Prostate gland (tissue), 2 donors: ENCODE measurements around the gene PIM3. TPM values are rescaled to one million over a fixed set of nuclear protein-coding genes. Genes with fewer than 3 reads are reported as not detected.
A peak's percentile ranks its signal among the peaks of the same experiment; 100 is the strongest.

Experiments used
- DNase-seq: peaks from one replicate; pipeline ENCODE4 v3.0.0-alpha.2; 2019; ENCODE audit warnings: low spot score
- H3K27ac ChIP-seq, 2 donors: fragments of 200-600 bp; sonication (generic); 2 replicates each; pipeline ENCODE4 v1.5.1; 2017 to 2019
- H3K27me3 ChIP-seq: fragments of 200-600 bp; sonication (generic); replicated peaks from 2 replicates; pipeline ENCODE4 v1.5.1; 2019; ENCODE audit not compliant: insufficient read depth
- H3K36me3 ChIP-seq, 2 donors: fragments of 200-600 bp; sonication (generic); 1 replicate in 1 of 2; 2 replicates in 1 of 2; pipeline versions ENCODE4 v1.5.1 to v1.8.1; 2017 to 2019
- H3K4me1 ChIP-seq: fragments of 200-600 bp; sonication (generic); replicated peaks from 2 replicates; pipeline ENCODE4 v1.5.1; 2019
- H3K4me3 ChIP-seq, 2 donors: fragments of 200-600 bp; sonication (generic); 2 replicates each; pipeline ENCODE4 v1.5.1; 2017 to 2019
- H3K9me3 ChIP-seq: fragments of 200-600 bp; sonication (generic); 2 replicates; pipeline ENCODE4 v1.5.1; 2017
- POLR2A ChIP-seq: fragments of 450-650 bp; IDR thresholded peaks from one replicate; pipeline ENCODE4 v1.6.1; 2016; ENCODE audit warnings: antibody characterized with exemption, mild to moderate bottlenecking
- POLR2AphosphoS5 ChIP-seq: sonication (generic); formaldehyde crosslinking; IDR thresholded peaks from one replicate; pipeline ENCODE4 v1.6.1; 2017; ENCODE audit warnings: antibody characterized with exemption
- WGBS: methylation state at CpG from one replicate; pipeline ENCODE4 v1.1.5; 2018; 5-methylcytosine and 5-hydroxymethylcytosine counted together
- intact Hi-C: fragments of 100-400 bp; cut with DNase I; formaldehyde crosslinking; loops from one replicate; pipeline ENCODE4 v1.14.2; 2022
- total RNA-seq, 2 donors: library from RNA; depleted of rRNA; stranded (reverse); fragments of >200 nt; gene quantifications; one replicate each; pipeline ENCODE4 v1.1.0, GENCODE V29; 2016
- TF ChIP-seq, protein P1 (sequence below), 4 experiments: fragments of 200-600 bp in 2 of 4; fragments of 450-650 bp in 2 of 4; sonication (generic) in 2 of 4; IDR thresholded peaks; 1 replicate in 3 of 4; 2 replicates in 1 of 4; pipeline ENCODE4 v1.5.1; 2016 to 2019; ENCODE audit warnings: antibody characterized with exemption in 4 of 4, mild to moderate bottlenecking in 2 of 4, moderate library complexity in 2 of 4

The PIM3 gene
- total RNA-seq, 2 donors from 2014 or later, result 126 to 183 TPM

DNA sequence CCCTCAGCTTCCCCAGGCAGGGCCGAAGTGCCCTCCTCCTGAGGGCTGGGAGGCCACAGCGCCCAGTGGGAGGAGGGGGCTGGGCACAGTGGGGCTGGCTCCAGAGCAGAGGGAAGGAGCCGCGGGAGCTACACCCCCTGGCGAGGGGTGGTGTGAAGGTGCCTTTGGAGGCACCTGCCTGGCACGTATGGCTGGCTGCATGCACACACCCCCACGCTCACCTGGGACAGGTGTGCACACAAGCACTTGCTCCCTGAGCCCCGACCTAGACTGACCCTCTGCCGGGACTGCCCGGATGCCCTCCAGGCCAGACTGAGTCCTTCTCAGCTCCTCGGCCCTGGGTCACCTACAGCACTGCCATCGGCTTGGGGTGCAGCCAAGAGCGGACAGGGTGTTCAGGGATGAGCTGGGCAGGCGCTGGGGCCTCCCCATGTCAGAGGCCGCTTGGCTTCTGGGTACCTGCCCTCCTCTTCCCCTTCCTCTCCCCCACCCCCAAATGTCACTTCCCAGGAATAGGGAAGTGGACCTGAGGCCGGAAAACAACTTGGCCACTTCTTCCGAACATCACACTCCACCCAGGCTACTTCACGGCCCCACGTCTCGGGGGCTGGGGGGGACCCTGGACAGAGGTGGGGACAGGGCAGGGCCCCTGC lies 7.4 kb upstream of the PIM3 start:
- intact Hi-C loops, result no loop called here
- H3K27ac ChIP-seq, result peak overlapping the region; percentile 95 to 96
- no peak for DNase-seq
- 76% methylated on average over 20 of the region's 20 CpGs for WGBS
- peak; percentile 7 for TF ChIP-seq POLR2AphosphoS5
- TF ChIP-seq, protein P1, sequence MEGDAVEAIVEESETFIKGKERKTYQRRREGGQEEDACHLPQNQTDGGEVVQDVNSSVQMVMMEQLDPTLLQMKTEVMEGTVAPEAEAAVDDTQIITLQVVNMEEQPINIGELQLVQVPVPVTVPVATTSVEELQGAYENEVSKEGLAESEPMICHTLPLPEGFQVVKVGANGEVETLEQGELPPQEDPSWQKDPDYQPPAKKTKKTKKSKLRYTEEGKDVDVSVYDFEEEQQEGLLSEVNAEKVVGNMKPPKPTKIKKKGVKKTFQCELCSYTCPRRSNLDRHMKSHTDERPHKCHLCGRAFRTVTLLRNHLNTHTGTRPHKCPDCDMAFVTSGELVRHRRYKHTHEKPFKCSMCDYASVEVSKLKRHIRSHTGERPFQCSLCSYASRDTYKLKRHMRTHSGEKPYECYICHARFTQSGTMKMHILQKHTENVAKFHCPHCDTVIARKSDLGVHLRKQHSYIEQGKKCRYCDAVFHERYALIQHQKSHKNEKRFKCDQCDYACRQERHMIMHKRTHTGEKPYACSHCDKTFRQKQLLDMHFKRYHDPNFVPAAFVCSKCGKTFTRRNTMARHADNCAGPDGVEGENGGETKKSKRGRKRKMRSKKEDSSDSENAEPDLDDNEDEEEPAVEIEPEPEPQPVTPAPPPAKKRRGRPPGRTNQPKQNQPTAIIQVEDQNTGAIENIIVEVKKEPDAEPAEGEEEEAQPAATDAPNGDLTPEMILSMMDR (IDR thresholded peaks at IDR 0.05), result no peak
- H3K4me1 ChIP-seq, result peaks cover 55% of the 10 kb centered on the region
- no peaks in the 10 kb centered on the region for H3K27me3 ChIP-seq
- no peak overlapping the region for H3K4me3 ChIP-seq
- H3K36me3 ChIP-seq, result no peaks in the 10 kb centered on the region
- H3K9me3 ChIP-seq, result no peaks in the 10 kb centered on the region

DNA sequence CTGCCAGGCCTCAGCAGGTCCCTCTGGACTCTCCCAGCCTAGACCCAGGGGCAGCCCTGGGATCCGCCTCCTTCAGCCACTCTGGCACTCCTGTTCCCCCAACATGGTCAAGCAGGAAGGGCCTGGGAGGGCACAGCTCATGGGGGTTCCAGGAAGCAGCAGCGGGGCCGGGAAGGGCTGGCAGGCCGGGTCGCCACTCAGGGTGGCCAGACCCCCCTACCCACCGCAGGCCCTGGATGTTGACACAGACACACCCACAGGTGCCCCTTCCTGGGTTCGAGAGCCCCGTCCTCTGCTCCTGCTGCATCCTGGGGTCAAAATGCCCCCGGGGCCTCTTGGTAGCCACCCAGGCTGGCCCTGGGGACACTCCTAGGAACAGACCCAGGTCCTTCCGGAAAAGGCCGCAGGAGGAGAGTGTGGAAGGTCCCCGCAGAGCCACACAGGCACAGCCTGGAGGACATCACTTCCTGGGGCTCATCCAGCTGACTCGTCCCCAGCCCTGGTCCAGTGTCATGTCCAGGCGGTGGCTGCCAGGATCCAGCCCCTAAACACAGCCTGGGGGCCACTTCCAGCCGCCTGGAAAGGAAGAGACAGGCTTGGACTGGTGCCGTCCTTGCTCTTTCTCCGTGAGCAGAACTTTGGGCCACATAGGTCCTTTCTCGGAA lies 6.8 kb upstream of the PIM3 start:
- WGBS, result 73% methylated on average over 17 of the region's 18 CpGs
- Histone ChIP-seq H3K27me3 (no peaks in the 10 kb centered on the region), H3K4me3 (no peak overlapping the region), H3K36me3 (no peaks in the 10 kb centered on the region), H3K27ac (peak overlapping the region; percentile 95 to 96), H3K9me3 (no peaks in the 10 kb centered on the region), H3K4me1 (peaks cover 55% of the 10 kb centered on the region)
- intact Hi-C loops, result no loop called here
- no peak for DNase-seq
- TF ChIP-seq POLR2AphosphoS5 (no peak), POLR2A (no peak)
- TF ChIP-seq, protein P1 (IDR thresholded peaks at IDR 0.05), result no peak

DNA sequence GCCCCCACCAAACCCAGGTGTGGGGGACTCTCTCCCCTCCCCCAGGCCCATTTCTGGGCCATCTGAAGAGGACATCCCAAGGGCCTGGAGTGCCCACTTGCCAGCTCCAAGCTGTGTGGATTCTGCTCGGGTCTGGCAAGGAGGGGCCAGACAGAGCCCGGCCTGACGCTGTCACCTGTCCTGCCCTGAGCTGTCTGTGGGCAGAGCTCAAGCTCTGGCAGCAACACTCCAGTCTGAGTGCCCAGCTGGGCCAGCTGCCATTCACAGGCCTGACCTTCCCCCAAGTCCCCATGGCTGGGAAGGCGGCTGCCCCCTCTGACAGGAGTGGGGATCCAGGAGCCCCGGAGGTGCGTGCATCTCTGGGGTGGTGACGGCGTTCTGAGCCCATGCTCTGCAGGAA lies 6.2 kb upstream of the PIM3 start:
- Histone ChIP-seq H3K4me1 (peaks cover 56% of the 10 kb centered on the region), H3K9me3 (no peaks in the 10 kb centered on the region), H3K27me3 (no peaks in the 10 kb centered on the region), H3K36me3 (no peaks in the 10 kb centered on the region), H3K27ac (peak overlapping the region; percentile 95 to 96), H3K4me3 (no peak overlapping the region)
- WGBS, result 83% methylated on average over 5 of the region's 8 CpGs
- intact Hi-C loops, result no loop called here
- no peak for DNase-seq
- TF ChIP-seq, protein P1 (IDR thresholded peaks at IDR 0.05), result no peak
- TF ChIP-seq POLR2A, result peak; percentile 43
- TF ChIP-seq POLR2AphosphoS5, result peak; percentile 57

DNA sequence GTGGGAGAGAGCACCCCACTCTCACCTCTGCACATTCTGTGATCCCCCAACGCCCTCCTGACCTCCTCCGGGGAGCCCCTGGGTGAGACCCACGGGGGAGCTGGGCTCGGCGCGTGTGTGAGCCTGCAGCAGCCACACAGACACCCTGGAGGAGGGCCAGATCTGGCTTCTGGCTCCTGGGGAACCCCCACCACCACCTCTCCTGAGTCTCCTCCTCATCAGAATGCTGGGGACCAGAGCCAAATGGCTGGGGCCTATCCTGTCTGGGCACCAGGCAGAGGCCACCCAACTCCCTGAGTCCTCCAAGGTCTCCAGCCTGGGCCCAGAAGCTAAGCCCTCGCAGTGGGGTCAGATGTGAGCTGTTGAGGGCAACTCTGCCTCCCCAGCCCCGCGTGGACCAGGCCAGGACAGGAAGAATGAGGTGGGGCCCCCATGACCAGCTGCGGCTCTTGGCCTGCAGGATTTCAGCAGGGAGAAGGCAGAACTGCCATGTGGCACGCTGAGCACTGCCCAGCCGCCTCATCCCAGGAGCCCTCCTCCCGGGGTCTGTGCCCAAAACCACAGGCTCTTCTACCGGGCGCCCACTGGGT lies 5.5 kb upstream of the PIM3 start:
- H3K27me3 ChIP-seq, result no peaks in the 10 kb centered on the region
- H3K4me3 ChIP-seq, result no peak overlapping the region
- H3K9me3 ChIP-seq, result no peaks in the 10 kb centered on the region
- WGBS, result 52% methylated on average over 12 of the region's 15 CpGs
- H3K4me1 ChIP-seq, result peaks cover 55% of the 10 kb centered on the region
- DNase-seq, result no peak
- no peak for TF ChIP-seq POLR2AphosphoS5
- TF ChIP-seq POLR2A, result no peak
- TF ChIP-seq, protein P1 (IDR thresholded peaks at IDR 0.05), result no peak
- intact Hi-C loops, result no loop called here
- no peaks in the 10 kb centered on the region for H3K36me3 ChIP-seq
- peak overlapping the region; percentile 95 to 96 for H3K27ac ChIP-seq
